OCI-M1 (cell line): Measurements from ENCODE around the gene SORCS2.

Source experiments
- DNase-seq: peaks from one replicate; lab custom pipeline; 2025; lab: John Stamatoyannopoulos, UW

The SORCS2 gene

GRCh38 chr4:7223541-7223940 is 31.2 kb downstream of the SORCS2 start:
- DNase-seq: no peak

GRCh38 chr4:7224001-7224400 is 31.7 kb downstream of the SORCS2 start:
- DNase-seq: no peak

DNA sequence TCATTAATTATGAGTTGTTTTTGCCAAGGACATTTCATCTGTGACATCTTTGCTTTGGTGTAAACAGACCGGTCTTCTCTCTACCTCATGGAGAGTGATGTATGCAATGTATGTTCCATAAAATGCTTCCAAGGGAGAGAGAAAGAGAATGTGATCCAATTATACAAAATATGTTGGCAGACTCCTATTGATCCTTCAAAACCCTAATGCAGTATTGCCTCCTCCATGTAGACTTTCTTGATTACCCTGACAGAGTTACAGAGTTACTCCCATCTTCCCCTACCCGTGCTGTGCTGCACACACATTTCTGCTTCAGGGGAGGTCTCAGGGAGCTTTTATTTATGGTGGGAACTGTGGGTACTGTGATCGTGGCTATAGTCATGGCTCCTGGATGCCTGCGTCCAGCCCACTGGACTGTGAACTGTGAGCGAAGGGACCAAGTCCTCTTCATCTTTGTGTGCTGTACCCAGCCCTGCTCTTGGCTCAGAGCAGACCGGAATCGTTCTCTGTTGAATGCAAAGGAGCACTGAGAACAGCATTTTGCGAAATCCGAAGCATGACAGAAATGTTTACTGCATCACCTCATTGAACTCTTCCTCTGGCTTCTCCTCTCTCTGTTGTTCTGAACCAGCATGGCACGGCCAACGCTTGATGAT is 32.7 kb downstream of the SORCS2 start:
- DNase-seq: no peak

GRCh38 chr4:7226439-7226838 is 34.1 kb downstream of the SORCS2 start:
- no peak for DNase-seq

- DNase-seq: peak; percentile 1
Observed at GRCh38 chr4:7227008-7227407, 34.7 kb downstream of the SORCS2 start.

- DNase-seq: no peak
Observed at GRCh38 chr4:7228734-7229133, 36.4 kb downstream of the SORCS2 start.

GRCh38 chr4:7232061-7232650 is 39.8 kb downstream of the SORCS2 start:
- DNase-seq: no peak

GRCh38 chr4:7233006-7233580 is 40.8 kb downstream of the SORCS2 start:
- DNase-seq: no peak

- DNase-seq: no peak
Observed at GRCh38 chr4:7233601-7234000, 41.3 kb downstream of the SORCS2 start.

- no peak for DNase-seq
Observed at GRCh38 chr4:7234355-7235029, 42.2 kb downstream of the SORCS2 start.

GRCh38 chr4:7235030-7235380 is 42.7 kb downstream of the SORCS2 start:
- DNase-seq: no peak

- DNase-seq: no peak
Observed at GRCh38 chr4:7236847-7237246, 44.5 kb downstream of the SORCS2 start.

GRCh38 chr4:7237873-7238272 is 45.5 kb downstream of the SORCS2 start:
- no peak for DNase-seq

DNA sequence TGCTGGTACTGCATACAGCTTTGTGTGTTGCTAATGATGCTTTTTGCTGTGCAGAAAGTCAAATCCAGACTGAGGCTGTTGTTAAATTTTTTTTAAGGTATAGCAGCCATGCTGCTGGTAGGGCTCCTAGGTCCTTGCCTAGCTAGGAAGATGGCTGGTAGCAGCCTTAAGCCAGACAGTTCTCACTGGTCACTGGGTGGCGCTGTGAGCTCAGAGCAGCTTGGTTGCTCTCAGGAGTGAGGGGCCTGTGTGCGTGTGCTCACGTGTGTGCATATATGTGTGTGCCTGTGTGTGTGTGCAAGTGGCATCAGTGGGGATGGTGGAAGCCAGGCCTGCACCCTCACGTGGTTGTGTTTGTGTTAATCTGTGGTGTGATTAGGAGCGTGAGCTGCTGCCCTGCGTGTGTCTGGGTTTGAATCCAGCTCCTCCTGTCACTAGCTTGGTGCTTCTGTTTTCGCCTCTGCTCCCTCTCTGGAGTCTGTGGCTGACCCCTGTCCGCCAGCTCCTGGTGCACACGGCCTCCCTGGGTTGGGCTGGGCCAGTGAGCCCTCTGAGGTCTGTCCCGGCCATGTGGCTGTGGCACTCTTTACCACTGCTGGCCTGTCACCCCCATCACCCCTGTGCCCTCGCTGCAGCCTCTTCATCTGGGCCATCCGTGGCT is 46.1 kb downstream of the SORCS2 start:
- DNase-seq: peak; percentile 2

DNA sequence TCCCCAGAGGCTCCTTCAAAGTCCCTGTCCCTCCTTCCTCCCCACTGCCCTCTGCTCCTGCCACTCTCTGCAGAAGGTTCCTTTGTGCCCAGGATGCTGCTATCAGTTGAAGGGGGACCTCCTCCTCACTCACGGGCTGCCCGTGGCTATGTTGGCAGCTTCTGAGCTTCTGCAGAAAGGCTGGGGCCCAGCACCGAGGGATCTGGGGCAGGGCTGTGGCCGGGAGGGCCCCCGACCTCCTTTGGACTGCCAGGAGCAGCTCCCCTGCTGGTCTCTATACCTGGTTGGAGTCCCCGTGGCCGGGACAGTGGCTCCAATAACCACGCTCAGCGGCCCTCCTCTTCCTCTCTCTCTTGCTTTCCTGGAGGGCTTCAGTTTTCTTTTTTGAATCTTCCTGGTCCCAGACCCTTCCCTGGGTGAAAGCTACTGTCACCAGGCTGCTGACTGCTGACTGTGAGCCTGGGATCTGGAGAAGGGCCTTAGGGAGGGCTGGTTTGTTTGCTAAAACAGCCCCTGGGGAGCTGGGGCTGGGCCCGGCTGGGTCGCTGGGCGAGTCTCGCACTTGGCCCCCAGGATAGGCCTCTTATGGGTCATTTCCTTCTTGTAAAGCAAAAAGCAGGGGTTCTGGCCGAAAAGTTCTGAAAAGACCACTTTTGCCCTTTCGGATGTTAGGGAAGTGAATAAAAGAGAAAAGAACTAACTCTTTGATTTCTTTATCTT is 46.9 kb downstream of the SORCS2 start:
- DNase-seq: no peak

DNA sequence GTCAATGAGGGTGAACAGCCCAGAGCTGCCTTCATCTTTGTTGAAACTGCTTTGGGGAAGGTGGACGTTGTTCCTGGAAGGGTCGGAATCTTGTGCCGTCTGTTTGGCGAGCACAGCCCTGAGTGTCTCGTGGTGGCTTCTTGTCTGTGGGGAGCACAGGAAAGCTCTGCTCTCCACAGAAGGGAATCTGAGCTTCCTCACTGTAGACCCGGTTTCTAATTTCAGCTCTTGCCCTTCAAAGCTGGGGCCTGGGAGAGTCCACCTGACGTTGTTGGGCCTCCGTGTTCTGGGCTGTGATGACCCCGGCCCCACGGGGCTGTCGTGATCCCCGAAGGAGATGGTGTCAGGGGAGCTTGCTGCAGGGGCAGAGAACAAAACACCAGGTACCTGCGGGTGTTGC is 47.5 kb downstream of the SORCS2 start:
- no peak for DNase-seq

DNA sequence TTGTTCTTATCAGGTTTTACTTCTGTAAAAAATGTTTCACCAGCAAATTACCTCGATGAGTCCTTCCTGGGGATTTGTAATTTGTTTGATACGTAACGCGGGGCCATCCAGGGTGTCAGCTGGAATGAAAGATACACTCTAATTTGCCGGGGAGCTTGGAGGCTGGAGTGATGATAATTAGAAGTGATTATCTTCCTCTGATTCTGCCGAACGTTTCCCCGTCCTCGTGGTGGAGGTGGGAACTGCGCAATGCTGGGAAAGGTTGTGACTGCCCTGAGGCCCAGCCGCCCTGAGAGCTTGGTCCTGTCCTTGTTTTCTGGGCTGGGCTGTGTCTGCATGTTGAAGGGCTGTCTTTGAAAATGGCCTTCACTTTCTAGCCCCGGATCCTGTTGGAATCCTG is 48.0 kb downstream of the SORCS2 start:
- no peak for DNase-seq

- DNase-seq: no peak
Observed at GRCh38 chr4:7241597-7242125, 49.3 kb downstream of the SORCS2 start.

GRCh38 chr4:7242766-7243165 is 50.4 kb downstream of the SORCS2 start:
- DNase-seq: no peak

GRCh38 chr4:7243609-7244330 is 51.4 kb downstream of the SORCS2 start:
- DNase-seq: no peak

DNA sequence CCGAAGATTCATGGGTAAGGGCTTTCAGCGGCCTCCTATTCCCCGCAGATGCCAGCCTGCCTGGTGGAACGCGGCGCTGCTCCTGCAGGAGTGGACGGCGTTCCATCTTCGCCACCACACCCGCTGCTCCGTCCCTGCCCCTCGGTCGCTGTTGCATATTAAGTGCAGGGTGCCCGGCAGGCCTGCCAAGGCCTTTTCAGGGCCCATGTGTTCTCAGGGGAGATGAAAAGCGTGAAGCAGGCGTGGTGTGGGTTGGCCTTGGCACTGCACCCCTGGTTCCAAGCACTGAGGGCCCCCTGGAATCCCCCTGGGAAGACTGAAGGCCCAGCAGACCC is 52.0 kb downstream of the SORCS2 start:
- DNase-seq: no peak
